ENCODE data around the gene VCP.

VCP gene

DNA sequence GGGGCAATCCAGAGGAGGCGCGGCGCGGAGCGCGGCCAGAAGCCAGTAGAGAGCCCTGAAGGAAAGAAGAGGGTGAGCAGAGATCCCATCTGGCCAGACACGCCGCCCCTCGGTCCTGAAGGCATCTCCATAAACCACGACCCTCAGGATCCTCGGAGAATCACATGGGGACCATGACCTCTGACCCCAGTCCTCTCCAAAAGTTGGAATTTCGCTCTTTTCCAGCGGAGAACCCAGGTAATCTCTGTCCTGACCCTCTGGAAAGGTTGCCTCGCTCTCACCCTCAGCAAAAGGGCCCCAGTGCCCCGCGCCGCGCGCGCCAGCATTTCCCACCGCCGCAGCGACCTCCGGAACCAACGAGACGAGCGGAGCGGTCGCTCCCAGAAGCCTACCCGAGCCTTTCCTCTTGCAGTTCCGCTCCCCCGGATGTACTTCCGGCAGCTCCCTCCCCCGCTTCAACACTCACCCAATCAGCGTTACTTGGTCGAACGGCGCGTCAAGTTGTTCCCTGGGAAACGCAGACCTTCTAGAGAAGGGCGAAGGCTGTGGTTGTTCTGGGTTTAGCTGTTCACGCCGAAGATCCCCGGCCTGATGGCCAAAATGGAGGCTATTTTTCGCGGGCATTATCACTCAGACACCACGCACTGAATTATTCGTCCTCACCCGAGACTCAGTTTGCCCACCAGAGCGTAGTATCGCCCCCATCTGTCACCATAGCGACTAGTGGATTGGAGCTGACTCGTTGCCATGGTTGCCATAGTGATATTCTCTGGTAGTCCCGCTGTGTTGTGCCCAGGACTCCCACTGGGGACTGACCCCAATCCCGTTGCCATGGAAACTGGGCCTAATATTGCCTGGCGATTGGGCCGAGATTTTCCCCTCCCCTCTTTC lies 30.6 kb upstream of the VCP start, which contains the start of gene STOML2:
STOML2 (minus strand) TSS at position 363 of the 891 bp plus-strand sequence; CDS start at position 326, 37 bp downstream.
- DNase-seq = peak; percentile 98

DNA sequence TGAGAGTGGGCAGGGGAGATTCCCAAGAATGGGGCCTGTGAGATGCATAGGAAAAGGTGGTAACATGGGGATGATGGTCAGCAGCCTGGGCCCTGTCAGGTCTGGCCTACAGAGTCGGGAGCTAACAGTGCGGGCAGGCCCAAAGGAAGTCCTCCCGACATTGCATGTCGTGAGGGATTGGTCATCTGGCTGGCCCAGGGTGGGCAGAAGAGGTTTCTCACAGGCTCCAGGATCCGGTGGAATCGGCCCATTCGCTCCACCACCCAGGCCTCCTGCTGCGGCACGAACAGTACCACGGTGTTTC lies 30.0 kb upstream of the VCP start:
- DNase-seq = no peak

DNA sequence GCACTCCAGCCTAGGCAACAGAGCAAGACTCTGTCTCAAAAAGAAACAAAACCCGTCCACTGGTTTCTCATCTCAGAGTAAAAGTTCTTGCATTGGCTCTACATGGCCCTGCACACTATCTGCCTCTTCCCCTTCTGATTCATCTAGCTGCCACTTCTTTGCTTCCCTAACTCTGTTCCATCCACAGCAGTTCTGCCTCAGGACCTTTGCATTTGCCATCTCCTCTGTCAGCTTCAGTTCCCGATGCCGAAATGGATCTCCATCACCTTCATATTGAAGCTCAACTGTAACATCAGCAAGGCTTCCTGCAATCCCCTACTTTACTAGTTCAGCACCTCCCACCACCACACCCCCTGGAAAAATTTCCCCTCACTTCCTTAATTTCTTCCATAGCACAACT lies 25.1 kb upstream of the VCP start:
- no peak for DNase-seq

DNA sequence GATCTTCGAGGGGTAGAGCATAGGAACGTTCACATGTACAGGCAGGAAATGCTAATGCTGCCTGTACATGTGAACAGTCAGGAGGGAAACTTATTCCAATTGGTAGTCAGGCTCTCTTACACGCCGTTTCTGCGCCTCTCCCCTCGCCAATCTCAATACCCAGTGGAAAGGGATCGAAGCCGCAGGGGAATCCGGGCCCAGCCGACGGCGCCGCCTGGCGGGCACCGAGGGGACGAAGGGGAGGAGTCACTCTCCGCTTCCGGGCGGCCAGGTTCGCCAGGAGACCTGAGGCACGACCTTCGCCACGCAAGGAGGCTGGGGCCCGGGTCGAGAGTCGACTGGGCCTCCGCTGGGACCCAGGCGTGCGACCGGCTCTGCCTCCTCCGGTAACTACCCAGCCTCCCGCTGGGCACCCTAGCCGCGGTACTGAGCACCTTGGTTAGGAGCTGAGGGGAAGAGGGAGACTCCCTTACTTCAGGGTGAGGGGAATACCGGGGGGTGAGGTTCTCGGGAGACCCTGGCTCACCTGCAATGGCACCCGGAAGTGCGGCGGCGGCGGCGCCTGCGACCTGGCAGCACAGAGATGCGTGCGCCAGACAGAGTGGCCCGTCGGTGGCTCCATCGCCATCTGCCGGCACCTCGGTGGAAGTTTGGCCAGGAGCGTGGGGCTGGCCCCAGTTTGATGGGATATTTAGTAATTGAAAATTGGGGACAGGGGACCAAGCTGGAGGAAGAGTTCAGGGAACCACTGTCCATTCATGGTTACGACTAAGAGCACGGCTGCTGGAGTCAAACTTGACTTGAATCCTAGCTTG lies 23.8 kb upstream of the VCP start, which contains the start of gene PIGO:
PIGO (minus strand) TSS at position 557 of the 815 bp plus-strand sequence. CDS start 1,026 bp downstream, outside the sequence.
- DNase-seq = peak; percentile 87

DNA sequence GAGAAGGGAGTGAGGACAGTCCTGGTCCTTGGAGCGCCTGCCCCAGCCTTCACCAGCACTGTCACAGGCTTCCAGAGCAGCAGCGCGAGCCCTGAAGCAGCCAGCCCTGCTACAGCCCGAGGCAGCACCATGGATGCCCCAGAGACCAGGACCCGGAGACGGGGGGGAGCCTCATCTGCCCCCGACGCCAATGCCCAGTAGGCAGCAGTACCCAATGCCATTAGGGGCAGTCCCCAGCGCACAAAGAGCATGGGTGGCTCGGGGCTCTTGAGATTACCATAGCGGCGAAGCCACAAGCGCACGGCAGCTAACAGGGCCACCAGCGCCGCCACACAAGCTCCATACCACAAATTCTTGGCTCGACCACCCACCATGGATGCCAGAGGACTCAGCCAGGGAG lies 19.1 kb upstream of the VCP start:
- no peak for DNase-seq

DNA sequence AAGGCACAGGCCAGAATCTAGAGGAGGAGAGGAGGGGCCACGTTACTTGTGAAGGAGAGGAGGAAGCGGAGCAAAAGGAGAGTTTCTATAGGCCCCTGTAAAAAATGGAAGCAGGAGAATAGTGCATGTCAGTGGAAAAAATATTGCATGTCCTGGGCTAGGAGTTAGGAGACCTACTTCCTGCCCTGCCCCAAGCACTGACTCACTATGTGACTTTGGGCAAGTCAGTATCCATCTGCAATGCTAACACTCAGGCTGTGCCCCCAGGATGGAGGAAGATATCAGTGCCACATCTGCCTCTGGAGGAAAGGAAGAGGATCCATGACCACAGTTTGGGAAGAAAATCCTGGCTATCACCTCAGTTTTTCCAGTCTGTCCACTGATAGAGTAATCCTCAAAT lies 17.0 kb upstream of the VCP start:
- no peak for DNase-seq

DNA sequence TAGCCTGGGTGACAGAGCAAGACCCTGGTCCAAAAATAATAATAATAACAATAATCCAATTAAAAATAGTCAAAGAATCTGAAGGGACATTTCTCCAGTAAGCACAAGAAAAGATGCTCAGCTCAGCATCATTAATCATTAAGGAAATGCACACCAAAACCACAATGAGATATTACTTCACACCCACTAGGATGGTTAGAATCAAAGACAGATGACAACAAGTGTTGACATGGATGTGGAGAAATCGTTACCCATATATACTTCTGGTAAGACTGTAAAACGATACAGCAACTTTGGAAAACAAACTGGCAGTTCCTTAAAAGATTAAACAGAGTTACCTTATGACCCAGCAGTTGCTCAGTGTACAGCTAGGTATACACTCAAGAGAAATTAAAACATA lies 12.7 kb upstream of the VCP start:
- no peak for DNase-seq

DNA sequence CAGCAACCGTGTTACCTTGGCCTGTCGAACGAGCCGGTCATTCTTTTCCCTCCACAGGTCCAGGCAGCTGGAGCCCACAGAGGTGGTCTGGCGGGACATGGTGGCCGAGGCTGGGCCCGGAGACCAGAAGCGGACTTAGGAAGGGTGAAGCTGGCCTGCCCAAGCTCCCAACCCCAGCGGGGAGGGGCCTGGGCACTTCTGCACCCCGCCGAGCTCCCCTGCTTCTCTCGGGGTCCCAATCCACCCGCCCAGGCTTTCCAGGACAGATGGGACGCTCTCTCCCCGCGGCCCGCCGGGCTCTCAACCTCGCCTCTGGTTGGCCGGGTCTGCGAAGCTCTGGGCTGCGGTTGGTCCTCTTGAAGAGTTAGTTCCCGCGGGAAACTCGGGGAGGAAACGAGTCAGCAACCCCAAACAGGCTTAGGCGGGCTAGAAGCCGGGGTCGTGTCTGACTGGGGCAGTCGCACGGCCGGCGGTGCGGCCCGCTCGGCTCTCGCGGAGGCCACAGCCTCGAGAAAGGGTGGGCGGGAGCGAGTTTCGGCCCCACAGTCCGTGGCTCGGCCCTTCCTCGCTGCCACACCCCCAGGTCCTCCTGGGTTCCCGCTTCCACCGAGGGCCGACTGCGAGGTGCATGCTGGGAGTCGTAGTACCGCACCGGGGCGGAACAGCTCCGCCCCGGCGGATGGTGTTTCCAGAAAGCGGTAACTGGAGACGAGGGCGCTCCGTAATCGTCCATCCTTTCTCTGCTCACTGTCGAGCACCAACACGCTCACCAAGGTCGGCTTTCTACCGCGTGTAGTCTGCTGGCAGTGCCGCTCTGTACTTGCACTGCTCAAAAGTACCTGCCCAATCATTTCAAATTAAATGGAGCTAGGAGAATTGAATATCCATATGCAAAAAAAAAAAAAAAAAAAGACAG lies 7.3 kb upstream of the VCP start, which contains the start of gene FANCG:
FANCG (minus strand) TSS at position 517 of the 916 bp plus-strand sequence; CDS start at position 99, 418 bp downstream.
- DNase-seq = peak; percentile 92

DNA sequence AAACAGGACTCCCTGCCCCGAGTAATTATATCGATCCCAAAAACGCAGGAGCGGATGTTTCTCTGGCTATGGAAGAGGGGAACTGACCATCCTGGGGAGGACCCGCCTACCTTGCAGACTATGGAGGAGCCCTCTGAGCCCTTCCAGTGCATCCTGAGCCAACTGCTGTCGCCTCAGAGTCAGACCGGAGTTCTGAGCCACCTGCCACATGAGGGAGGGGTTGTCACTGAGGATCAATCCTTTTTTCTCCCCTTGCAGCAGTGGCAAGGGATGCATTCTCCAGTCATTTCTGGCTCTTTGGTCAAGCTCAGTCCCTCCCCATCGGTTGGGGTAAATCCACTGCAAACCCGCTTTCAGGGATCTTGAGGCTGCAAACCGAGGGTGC lies 6.6 kb upstream of the VCP start:
- no peak for DNase-seq

DNA sequence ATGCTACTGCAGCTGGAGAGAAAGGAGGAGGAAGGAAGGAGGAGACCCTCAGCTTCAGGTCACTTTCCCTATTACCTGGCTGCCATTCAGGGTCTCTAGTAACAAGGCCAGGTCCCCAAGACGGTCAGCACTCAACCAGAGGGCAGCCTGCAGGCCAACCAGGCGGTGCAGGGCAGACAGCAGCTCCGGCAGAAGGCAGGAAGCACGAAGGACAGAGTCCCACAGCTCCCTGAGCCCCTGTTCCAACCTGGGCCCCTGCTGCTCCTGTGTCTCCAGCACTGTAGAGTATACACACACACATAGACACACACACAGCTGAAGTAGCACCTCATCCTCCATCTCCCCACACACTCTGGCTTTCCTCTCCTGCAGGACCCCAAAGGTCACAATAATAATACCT lies 5.6 kb upstream of the VCP start:
- DNase-seq = no peak

DNA sequence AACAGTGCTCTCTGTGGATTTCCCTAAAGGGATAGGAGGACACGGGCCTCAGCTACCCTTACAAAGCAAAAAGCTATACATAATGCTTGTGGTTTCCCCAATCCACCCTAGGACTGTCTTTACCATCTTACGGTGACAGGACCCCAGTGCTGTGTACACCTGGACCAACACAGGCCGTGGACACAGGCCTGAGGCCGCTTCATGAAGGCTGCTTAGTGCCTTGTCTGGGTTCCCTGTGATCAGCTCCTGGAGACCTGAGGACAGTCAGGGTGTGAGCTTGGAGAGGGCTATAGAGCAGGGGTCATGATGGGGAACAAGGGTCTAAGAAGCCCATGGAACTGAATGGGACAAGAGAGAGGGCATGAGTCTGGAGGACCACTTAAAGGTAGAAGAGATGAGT lies 4.4 kb upstream of the VCP start:
- no peak for DNase-seq

DNA sequence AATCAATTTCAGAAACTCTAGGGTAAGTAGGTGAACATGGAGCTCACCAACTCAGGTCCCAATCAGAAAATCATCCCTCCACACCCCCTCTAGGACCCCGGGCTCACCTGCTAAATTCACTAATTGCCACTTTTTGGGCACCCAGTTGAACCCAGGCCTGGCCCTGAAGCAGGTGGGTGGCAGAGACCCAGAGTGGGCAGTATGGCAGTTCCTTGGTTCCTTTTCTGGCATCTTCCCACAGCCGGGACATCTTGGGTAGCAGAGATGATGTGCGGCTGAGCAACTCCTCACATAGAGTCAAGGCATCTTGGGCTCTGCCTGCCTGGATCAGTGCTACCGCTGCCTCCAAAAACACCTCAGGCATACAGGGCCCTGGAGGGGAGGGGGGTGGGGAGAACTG lies 2.9 kb upstream of the VCP start:
- no peak for DNase-seq

DNA sequence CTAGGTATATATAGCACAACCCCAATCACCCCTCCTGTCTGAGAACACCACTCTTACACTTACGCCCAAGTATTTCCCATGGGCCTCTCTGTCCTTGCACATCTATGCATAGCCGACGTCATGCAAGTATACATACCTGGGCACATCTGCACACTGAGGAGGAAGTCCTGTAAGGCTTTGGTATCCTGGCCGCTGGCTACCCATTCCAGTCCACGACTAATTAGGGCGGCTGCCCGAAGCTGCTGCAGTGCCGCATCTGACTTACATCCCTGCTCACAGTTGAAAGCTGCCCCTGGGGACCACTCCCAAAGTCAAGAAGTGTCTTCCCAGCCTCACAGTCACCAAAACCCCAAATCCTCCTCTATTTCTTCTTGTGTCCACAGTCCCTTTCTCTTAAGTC lies 2.4 kb upstream of the VCP start:
- no peak for DNase-seq

DNA sequence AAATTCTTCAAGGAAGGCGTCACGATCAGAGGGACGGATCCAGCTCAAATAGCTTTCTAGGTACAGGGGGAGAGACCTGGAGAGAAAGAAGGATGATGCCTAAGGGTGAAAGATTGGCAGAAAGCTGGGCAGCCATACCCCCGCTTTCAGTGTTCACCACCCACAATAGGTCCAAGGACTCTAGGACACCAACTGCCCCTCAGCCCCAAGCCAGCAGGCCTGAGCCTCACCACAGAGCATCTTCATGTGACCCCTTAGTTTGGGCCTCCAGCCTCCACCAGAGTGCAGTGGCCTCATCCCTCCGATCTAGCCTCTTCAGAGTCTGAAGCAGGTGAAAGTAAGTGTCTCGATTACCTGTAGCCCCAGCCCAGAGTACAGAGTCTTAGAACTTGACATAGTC lies 1.7 kb upstream of the VCP start:
- DNase-seq = no peak

DNA sequence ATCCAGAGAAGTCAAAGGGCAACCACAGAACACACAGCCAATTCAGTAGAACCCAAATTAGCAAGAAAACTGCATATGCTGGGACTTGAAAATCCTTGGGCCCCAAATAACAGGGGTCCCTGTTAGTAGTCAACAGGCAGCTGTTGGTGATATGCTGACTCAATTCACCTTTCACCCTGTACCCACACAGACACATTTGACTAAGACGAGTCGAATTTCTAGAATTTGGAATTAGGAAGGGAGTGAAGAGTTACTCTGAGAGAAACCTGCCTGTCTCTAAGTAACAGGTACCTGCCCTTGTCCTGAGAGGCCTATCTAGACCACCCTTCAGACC lies 821 bp upstream of the VCP start:
- DNase-seq = no peak

DNA sequence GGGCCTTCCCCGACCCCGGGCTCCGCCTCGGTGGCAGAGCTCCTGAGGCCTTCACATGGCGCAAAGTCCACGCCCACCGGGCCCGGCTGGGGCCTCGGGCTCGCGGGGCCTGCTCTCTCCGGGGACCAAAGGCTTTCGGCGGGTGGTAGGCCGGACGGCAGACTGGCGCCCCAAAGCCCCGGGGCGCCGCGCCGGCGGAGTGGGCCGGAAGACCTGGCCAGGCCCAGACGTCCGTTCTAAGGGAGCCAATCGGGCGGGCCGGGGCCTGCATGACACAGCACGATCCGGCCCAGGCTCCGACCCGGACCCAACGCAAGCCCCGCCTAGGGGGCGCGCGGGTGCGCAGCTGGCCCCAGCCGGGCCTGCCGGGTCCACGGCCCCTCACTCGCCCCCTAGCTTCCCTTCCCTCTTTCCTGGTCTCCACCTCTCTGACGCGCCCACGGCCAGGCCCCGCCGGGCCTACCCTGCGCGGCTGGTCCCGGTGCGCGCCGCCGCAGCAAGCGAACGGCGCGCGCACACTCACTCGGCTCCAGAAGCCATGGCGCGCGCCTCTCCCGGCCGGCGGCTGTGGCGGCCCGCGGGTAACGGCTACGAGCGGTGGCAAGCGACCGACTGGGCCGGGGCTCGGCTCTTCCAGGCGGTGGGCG lies 488 bp downstream of the VCP start:
- DNase-seq = peak; percentile 72

DNA sequence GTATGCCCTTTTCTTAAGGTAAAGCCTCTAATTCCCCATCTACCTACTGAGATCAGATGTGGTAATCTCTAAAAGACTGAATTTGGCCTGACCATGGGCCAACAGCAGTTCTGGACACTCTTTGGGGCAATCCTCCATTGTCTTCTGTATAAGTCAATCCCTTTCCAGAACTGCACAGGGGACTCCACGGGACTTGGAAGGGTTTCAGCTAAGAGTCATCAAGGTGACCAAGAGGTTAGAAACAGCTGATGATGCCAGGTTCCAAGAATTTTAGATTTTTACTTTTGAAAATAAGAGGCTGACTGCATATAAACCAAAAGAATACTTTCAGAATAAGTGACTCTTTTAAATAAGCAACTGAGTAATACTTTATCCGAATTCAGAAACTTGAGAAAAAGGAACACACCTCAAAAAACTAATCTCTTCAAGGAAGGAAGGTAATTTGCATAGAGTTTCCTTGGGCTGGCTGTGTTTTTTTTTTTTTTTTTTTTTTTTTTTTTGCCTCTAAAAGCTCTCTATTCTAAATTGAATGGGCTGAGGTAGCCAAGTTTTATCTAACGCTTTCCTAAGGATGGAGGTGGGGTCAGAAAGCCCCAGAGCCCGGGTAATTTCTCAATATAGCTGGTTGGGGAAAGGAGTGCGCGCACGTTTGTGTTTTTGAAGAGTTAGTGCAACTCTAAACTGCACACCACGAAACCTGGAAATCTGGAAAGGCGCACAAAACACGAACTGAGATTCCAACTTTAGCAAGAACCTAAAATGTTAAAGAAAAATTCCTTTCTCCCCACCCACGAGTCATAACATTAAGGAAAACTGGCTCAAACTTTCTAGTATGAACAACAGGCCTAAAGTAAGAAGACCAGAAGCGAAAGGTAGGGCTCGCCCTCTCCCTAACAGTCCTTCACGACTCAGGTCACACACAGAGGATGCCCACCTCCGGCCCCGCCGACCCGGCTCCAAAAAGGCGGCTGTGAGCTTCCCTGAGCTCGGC lies 1.3 kb downstream of the VCP start:
- DNase-seq = no peak

DNA sequence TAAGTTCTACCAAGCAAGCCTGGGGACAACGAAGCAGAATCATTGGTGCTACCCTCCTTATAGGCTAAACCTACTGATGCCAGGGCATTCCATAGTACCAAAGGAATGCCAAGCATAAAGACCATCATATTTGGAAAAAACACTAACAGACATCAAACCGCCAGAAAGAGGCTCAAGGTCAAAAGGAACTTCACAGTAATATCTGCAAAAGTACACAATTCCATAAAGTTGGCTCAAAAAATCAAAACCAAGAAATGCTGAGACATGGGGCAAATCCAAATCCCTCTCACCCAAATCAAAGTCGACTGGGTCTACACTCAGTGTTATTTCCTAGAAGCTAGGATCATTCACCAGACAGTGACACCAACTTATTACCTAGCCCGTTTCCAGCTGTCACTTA lies 3.4 kb downstream of the VCP start:
- DNase-seq = no peak

DNA sequence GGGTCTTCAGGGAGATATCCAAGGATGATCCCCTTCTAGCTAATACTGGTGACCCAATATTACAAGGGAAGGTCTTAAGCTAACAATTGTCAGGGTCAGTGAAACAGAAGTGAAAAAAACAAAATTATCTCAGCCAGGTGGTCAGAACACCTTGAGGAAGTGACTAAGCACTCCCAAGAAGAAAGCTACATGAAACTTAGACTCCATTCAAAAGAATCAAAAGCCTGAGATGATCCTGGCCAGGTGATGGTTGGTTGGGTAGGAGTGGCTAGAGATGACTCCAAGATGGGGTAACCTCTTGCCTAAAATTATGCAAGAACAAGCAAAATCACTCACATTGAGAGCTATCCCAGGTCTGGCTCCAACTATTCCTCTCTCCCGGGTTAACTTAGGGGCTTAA lies 5.4 kb downstream of the VCP start:
- no peak for DNase-seq

DNA sequence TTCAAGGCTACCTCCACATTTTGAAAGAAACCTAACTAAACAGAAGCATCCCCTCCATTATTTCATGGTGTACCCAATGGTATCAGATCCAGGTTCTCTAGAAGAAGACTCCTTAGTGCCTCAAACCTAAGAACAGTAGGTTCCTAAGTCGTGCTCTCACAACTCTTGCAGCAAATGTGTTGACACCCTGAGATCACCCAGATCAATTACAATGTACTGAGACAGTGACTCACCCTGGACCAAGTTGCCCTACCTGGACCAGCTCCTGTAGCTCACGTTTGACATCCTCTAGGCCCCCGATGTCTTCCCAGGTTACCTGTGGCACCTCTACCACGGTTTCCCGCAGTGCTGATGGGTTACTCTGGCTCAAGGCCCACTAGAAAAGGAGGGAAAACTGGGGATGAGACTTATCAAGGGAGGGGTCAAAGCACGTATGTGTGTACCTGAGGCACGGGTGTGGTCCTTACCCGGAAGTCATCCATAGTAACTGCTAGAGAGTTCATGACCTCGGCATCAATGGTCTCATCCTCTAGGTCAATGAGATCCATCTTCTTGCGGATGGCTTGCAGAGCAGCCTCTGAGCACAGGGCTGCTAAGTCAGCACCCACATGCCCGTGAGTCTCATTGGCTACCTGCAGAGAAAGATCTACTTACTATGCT lies 11.7 kb downstream of the VCP start:
- no peak for DNase-seq

DNA sequence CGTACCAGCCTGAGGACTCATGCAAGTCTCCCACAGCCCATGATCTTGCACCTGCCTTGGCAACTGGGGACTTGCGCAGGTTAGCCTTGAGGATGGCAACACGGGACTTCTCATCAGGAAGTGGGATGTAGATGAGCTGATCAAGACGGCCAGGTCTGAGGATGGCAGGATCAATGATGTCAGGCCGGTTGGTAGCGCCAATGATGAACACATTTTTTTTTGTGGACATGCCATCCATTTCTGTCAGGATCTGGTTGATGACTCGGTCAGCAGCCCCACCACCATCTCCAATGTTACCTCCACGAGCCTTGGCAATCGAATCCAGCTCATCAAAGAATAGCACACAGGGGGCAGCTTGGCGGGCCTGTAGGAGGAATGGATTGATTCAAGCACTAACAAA lies 13.0 kb downstream of the VCP start:
- DNase-seq = no peak
